ENCODE results near the gene MGAM2.

- no peak for TF ChIP-seq POLR2AphosphoS5 (IDR thresholded peaks at IDR 0.05; ENCODE audit: low read depth)
- no peak for TF ChIP-seq CTCF (IDR thresholded peaks at IDR 0.05; ENCODE audit: insufficient read depth, low read length)
- no peak for TF ChIP-seq REST (IDR thresholded peaks at IDR 0.05; ENCODE audit: insufficient replicate concordance, low read depth)
- no peak for TF ChIP-seq SPI1 (IDR thresholded peaks at IDR 0.05; ENCODE audit: borderline replicate concordance, low read depth)
These were observed 68.9 kb downstream of the MGAM2 start for GRCh38 chr7:142180426-142180825.

Measured in HL-60 (cell line).